Measurements from ENCODE around the gene IQGAP3. TPM values are rescaled to one million over a fixed set of nuclear protein-coding genes. Genes with fewer than 3 reads are reported as not detected.
A peak's percentile ranks its signal among the peaks of the same experiment; 100 is the strongest.

Gene IQGAP3
- total RNA-seq, 1 donor from 2014 or later: 43.1 TPM

DNA sequence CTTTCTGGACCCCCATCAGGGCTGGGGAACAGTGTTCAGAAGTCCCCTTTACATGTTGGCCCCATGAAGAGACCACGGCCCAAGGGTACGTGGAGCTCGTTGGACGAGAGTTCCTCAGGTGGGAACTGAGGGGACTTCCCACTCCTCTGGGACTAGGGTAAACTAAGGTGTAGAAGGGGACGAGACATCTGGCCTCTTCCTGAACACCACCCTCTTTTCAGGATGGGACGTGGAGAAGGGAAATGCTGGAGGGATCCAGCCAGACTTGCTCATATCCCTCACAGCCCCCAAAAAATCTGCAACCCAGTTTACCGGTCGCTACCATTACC, 21.3 kb upstream of the IQGAP3 start:
- Mint-ChIP-seq H3K27ac (ENCODE audit: unreplicated experiment) (no peak overlapping the region), H3K27me3 (ENCODE audit: low read depth) (no peaks in the 10 kb centered on the region), H3K4me3 (peak overlapping the region; percentile 94), H3K4me1 (peaks cover 30% of the 10 kb centered on the region), H3K36me3 (ENCODE audit: low read depth) (peaks cover 13% of the 10 kb centered on the region), H3K9me3 (no peaks in the 10 kb centered on the region)
- DNase-seq (ENCODE audit: low read depth, low spot score): no peak
- TF ChIP-seq, protein P1, sequence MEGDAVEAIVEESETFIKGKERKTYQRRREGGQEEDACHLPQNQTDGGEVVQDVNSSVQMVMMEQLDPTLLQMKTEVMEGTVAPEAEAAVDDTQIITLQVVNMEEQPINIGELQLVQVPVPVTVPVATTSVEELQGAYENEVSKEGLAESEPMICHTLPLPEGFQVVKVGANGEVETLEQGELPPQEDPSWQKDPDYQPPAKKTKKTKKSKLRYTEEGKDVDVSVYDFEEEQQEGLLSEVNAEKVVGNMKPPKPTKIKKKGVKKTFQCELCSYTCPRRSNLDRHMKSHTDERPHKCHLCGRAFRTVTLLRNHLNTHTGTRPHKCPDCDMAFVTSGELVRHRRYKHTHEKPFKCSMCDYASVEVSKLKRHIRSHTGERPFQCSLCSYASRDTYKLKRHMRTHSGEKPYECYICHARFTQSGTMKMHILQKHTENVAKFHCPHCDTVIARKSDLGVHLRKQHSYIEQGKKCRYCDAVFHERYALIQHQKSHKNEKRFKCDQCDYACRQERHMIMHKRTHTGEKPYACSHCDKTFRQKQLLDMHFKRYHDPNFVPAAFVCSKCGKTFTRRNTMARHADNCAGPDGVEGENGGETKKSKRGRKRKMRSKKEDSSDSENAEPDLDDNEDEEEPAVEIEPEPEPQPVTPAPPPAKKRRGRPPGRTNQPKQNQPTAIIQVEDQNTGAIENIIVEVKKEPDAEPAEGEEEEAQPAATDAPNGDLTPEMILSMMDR (conservative IDR thresholded peaks at IDR 0.05): no peak

DNA sequence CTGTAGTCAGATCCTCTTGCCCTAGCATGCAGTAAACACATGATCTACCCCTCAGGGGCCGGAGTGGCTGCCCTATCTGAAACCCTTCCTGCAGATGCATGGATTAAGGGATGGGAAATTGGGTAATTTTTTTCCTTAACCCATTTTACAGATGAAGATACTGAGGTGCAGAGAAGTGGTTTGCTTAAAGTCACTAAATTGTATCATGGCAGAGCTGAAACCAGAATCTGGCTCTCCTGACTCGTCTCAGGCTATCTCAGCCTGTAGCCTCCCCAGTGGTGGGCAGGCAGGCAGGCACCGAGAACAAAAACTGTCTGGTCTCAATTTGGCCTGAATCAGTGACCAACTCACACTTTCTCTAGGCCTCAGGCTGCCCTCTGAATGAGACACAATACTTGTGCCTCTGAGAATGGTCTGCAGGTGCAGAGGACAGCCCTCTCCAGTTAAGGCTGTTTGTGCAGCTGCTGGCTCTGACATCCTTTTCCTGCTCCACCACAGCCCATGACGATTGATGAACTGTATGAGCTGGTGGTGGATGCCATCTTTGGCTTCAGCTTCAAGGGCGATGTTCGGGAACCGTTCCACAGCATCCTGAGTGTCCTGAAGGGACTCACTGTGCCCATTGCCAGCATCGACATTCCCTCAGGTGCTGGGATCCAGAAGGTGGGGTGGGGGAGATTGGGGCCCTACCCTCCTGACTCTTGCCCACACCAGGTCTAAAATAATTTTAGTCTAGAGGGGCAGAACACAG, 20.7 kb upstream of the IQGAP3 start:
- Mint-ChIP-seq H3K4me3 (peak overlapping the region; percentile 94), H3K4me1 (peaks cover 30% of the 10 kb centered on the region), H3K27ac (ENCODE audit: unreplicated experiment) (no peak overlapping the region), H3K9me3 (no peaks in the 10 kb centered on the region), H3K27me3 (ENCODE audit: low read depth) (no peaks in the 10 kb centered on the region), H3K36me3 (ENCODE audit: low read depth) (peaks cover 13% of the 10 kb centered on the region)
- TF ChIP-seq, protein P1 (conservative IDR thresholded peaks at IDR 0.05): no peak
- DNase-seq (ENCODE audit: low read depth, low spot score): no peak

DNA sequence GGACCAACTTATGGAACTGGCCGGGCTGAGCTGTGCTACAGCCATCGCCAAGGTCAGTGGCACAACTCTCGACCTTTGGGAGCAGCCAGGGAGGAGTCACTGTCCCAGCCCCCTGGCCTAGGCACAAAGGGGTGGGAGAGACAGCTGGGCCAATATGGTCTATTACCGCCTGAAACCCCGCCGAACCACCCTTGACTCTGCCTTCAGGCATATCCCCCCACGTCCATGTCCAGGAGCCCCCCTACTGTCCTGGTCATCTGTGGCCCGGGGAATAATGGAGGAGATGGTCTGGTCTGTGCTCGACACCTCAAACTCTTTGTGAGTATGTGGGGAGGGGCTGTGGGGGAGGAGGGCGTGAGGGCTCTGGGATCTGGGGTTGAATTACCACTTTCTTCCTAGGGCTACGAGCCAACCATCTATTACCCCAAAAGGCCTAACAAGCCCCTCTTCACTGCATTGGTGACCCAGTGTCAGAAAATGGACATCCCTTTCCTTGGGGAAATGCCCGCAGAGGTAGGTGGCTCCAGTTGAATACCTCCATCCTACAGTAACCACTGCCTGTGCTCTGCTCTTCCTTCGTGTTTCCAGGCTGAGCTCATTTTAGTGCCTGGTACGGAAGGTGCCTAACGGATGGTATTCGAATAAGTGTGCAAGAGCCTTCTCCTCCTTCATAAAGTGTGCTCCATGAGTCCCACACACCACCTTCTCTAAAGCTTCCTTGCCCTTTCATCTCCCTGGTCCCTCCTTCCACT, 20.0 kb upstream of the IQGAP3 start:
- TF ChIP-seq, protein P1 (conservative IDR thresholded peaks at IDR 0.05): no peak

DNA sequence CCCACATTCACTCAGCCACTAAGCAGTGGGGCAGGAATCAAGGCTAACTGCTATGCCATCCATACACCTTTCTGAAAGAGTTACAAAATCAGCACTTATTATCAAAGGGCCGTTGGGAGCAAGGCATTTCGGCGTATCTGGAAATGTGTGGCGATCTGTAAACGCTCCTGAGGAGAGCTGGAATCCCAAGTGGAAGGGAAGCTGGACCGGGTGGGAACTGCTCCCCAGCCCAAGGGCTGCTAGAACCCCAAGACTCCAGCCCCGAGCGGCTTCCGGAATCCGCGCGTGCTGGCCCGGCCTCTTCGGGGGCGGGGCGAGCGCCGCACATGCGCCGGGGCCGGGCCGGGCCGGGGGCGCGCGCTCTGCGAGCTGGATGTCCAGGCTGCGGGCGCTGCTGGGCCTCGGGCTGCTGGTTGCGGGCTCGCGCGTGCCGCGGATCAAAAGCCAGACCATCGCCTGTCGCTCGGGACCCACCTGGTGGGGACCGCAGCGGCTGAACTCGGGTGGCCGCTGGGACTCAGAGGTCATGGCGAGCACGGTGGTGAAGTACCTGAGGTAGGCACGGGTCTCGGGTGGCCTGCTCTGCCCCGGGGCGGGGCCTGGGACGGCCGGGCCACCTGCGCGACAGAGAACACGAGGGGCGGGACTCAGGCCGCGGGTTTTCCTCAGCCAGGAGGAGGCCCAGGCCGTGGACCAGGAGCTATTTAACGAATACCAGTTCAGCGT, 19.2 kb upstream of the IQGAP3 start, which contains the start of gene NAXE:
Gene NAXE, plus strand, starts transcription at position 345 of the 726 bp plus-strand sequence. Its CDS starts 29 bp downstream, at position 374.
- Mint-ChIP-seq H3K9me3 (no peaks in the 10 kb centered on the region), H3K4me3 (peak within 1 kb of the TSS; percentile 94), H3K27ac (ENCODE audit: unreplicated experiment) (peak within 1 kb of the TSS; percentile 75), H3K36me3 (ENCODE audit: low read depth) (peaks cover 8% of the 10 kb centered on the region), H3K27me3 (ENCODE audit: low read depth) (no peaks in the 10 kb centered on the region), H3K4me1 (peaks cover 30% of the 10 kb centered on the region)
- peak; percentile 59 for DNase-seq (ENCODE audit: low read depth, low spot score)
- TF ChIP-seq, protein P1 (conservative IDR thresholded peaks at IDR 0.05): no peak

More for the DNA sequence above, 20.0 kb upstream of the IQGAP3 start:
- no peak overlapping the region for H3K27ac Mint-ChIP-seq (ENCODE audit: unreplicated experiment)
- peaks cover 30% of the 10 kb centered on the region for H3K4me1 Mint-ChIP-seq
- no peak for DNase-seq (ENCODE audit: low read depth, low spot score)
- H3K27me3 Mint-ChIP-seq (ENCODE audit: low read depth): no peaks in the 10 kb centered on the region
- no peaks in the 10 kb centered on the region for H3K9me3 Mint-ChIP-seq
- peak overlapping the region; percentile 94 for H3K4me3 Mint-ChIP-seq
- peaks cover 13% of the 10 kb centered on the region for H3K36me3 Mint-ChIP-seq (ENCODE audit: low read depth)

DNA sequence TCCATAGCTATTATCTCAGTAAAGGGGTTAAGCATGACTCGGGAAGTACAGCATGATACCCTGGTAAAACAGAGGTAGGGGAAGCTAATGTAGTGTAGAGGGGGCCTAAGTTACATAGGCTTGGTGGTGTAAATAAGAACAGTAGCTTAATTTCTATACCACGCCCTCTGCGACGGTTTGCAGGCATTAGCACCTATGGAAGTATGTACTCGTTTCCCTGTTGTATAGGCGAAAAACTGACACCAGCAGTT, 18.7 kb upstream of the IQGAP3 start:
- H3K9me3 Mint-ChIP-seq: no peaks in the 10 kb centered on the region
- no peaks in the 10 kb centered on the region for H3K27me3 Mint-ChIP-seq (ENCODE audit: low read depth)
- peak overlapping the region; percentile 94 for H3K4me3 Mint-ChIP-seq

More for the DNA sequence above, 18.7 kb upstream of the IQGAP3 start:
- TF ChIP-seq, protein P1 (conservative IDR thresholded peaks at IDR 0.05): no peak
- H3K4me1 Mint-ChIP-seq: peaks cover 30% of the 10 kb centered on the region
- peak overlapping the region; percentile 75 for H3K27ac Mint-ChIP-seq (ENCODE audit: unreplicated experiment)
- peaks cover 8% of the 10 kb centered on the region for H3K36me3 Mint-ChIP-seq (ENCODE audit: low read depth)
- DNase-seq (ENCODE audit: low read depth, low spot score): no peak

All from neural crest cell (in vitro differentiated cells).